Measurements from ENCODE around the gene ARHGAP40. TPM values are rescaled to one million over a fixed set of nuclear protein-coding genes. Genes with fewer than 3 reads are reported as not detected.

Gene ARHGAP40
- total and polyA plus RNA-seq, 2 of the 13 experiments (the other 11 are each of a cell fraction or from before 2014, with no cell fraction given): 0.75 to 2.1 TPM

DNA sequence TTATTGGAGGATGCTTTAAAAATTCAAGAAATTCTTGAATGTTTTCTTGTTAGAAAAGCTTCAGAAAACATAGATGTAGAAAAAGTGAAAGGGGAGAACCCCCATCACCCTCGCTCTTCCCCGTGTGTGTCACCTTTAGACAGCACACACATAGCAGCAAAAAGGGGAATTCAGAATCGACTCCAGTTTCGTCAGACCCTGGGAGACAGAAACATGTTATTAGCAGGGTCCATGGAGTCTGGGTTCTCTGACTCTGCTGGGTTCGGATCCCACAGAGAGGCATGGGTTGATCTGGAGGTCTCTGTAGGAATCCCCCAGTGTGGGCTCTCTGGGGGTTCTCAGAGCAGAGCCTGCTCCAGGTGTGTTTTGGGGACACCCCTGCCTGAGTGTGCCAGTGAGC lies 43.7 kb downstream of the ARHGAP40 start:
- no peak overlapping the region for H3K4me3 ChIP-seq (replicated peaks in 1 of 3; ENCODE audit: insufficient read depth in 1 of 3, low read depth in 2 of 3, low read length in 3 of 3)
- POLR2A ChIA-PET: no interaction called here
- 15% methylated on average over 5 of the region's 5 CpGs for WGBS (ENCODE audit: low lambda C conversion rate)
- intact Hi-C loops (cut with micrococcal nuclease; ENCODE audit: unreplicated experiment) (loop anchor here (5.0 kb wide), 1 partner anchor 402 kb away; no protein-coding TSS in a partner anchor), in situ Hi-C loops (cut with HindIII; ENCODE audit: extremely low pct_ligation_motif_present, low pct_unique_long_range_greater_than_20kb) (loop anchor here (5.0 to 25.0 kb wide), 3 partner anchors 87 to 392 kb away; no protein-coding TSS in a partner anchor)
- ATAC-seq: no peak
- H2AFZ ChIP-seq (ENCODE audit: low read length): no peak overlapping the region
- peaks cover 17% of the 10 kb centered on the region for H3K4me1 ChIP-seq (ENCODE audit: insufficient read depth, low read length)
- no peak overlapping the region for H3K4me2 ChIP-seq (ENCODE audit: low read depth, low read length)
- no peak for DNase-seq (ENCODE audit: low spot score)
- TF ChIP-seq ZNF343 (CRISPR knock-in tag; IDR thresholded peaks at IDR 0.05) (no peak), ZBTB7B (CRISPR knock-in tag; IDR thresholded peaks at IDR 0.05) (0 out of 2 replicates have a peak, but pooled peaks have one; percentile 2)
- H3K9ac ChIP-seq (ENCODE audit: insufficient read depth, low read depth, low read length): no peak overlapping the region
- H3K36me3 ChIP-seq (replicated peaks in 1 of 2; ENCODE audit: control insufficient read depth in 1 of 2, insufficient read depth in 2 of 2, low read length in 2 of 2): no peaks in the 10 kb centered on the region
- H3K79me2 ChIP-seq (ENCODE audit: insufficient read depth, low read length): no peaks in the 10 kb centered on the region
- no peak for FAIRE-seq
- H3K27me3 ChIP-seq (ENCODE audit: control insufficient read depth in 1 of 2, insufficient read depth in 2 of 2, low read length in 2 of 2): peaks cover 2 to 17% of the 10 kb centered on the region in 2 experiments; a peak in 4 of 5 replicates
- H3K9me3 ChIP-seq (ENCODE audit: low read length): no peaks in the 10 kb centered on the region
- no peak overlapping the region for H3K27ac ChIP-seq (ENCODE audit: extremely low read length, insufficient read depth, low read length)
- BruUV-seq (replicated peaks): no TSS peak
- CTCF ChIA-PET (ENCODE audit: low intra/inter-chr PET ratio, low total read pairs): interaction anchor here (1.2 to 3.1 kb wide), 5 partner anchors 80 to 248 kb away, joined by 3 to 56 read pairs (median 21); no protein-coding TSS in a partner anchor
- no peaks in the 10 kb centered on the region; the same call in 1 of the 2 replicates for H4K20me1 ChIP-seq (ENCODE audit: insufficient read depth, low read length)

DNA sequence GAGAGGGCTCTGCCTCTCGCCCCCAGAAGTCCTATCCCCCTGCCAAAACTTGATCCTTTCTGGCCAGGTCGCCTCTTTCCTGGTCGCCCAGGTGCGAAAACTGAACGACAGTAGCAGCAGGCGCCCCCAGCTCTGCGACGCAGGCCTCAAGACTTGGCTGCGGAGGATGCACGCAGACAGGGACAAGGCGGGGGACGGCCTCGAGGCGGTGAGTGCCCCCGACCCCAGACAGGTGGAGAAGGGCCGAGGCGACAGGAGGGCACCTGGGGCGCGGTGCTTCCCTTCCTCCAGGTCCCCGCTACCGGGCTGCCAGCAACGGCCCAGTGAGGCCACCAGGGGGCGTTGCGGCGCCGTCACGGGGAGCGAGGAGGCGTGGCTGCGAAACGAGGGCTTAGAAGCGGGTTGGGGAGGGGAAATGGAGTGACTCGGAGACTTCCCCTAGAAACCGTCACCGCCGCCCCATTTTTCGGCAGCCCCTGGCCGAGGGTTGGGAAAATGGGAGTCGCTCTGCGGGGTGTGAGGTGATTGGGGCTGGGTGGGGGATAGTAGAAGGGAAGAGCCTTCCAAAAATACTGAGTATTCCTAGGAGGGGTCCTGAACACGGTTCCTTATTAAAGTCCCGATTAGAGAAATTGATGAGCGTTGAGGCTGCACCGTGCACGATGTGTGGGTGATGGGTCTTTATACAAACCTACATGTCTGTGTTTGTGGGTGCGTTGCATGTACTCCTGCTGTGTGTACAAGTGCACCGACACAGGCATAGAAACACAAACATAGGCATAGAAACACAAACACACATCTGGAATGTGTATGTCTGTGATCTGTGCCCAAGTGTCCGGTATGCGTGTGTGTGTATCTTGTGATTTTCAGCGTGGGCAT lies 44.6 kb downstream of the ARHGAP40 start:
- POLR2A ChIA-PET: no interaction called here
- H2AFZ ChIP-seq (ENCODE audit: low read length): no peak overlapping the region
- WGBS (ENCODE audit: low lambda C conversion rate): 14% methylated on average over 45 of the region's 50 CpGs
- H3K4me2 ChIP-seq (ENCODE audit: low read depth, low read length): peak overlapping the region; percentile 60
- CTCF ChIA-PET (ENCODE audit: low intra/inter-chr PET ratio, low total read pairs): interaction anchor here (0.8 to 3.1 kb wide), 7 partner anchors 13 to 248 kb away, joined by 3 to 56 read pairs (median 8); no protein-coding TSS in a partner anchor
- H3K27me3 ChIP-seq (ENCODE audit: control insufficient read depth in 1 of 2, insufficient read depth in 2 of 2, low read length in 2 of 2): peaks cover 2 to 17% of the 10 kb centered on the region in 2 experiments; a peak in 3 of 5 replicates
- H3K79me2 ChIP-seq (ENCODE audit: insufficient read depth, low read length): no peaks in the 10 kb centered on the region
- peak; percentile 87 for ATAC-seq
- peak overlapping the region in 1 of 3 experiments; percentile 42; a peak in 1 of 6 replicates for H3K4me3 ChIP-seq (replicated peaks in 1 of 3; ENCODE audit: insufficient read depth in 1 of 3, low read depth in 2 of 3, low read length in 3 of 3)
- in situ Hi-C loops (cut with HindIII; ENCODE audit: extremely low pct_ligation_motif_present, low pct_unique_long_range_greater_than_20kb): loop anchor here (5.0 to 25.0 kb wide), 3 partner anchors 86 to 391 kb away; no protein-coding TSS in a partner anchor
- peak; percentile 84 for FAIRE-seq
- no peaks in the 10 kb centered on the region for H3K36me3 ChIP-seq (replicated peaks in 1 of 2; ENCODE audit: control insufficient read depth in 1 of 2, insufficient read depth in 2 of 2, low read length in 2 of 2)
- DNase-seq (ENCODE audit: low spot score): peak; percentile 71
- H3K27ac ChIP-seq (ENCODE audit: extremely low read length, insufficient read depth, low read length): no peak overlapping the region
- H3K9me3 ChIP-seq (ENCODE audit: low read length): no peaks in the 10 kb centered on the region
- intact Hi-C loops (cut with micrococcal nuclease; ENCODE audit: unreplicated experiment): loop anchor here (1.0 to 5.0 kb wide), 3 partner anchors 102 to 401 kb away; partner anchors contain the start of gene ACTR5
- peaks cover 25% of the 10 kb centered on the region for H3K4me1 ChIP-seq (ENCODE audit: insufficient read depth, low read length)
- no TSS peak for BruUV-seq (replicated peaks)
- H3K9ac ChIP-seq (ENCODE audit: insufficient read depth, low read depth, low read length): no peak overlapping the region
- no peaks in the 10 kb centered on the region for H4K20me1 ChIP-seq (ENCODE audit: insufficient read depth, low read length)
- TF ChIP-seq KMT2A (CRISPR knock-in tag; IDR thresholded peaks at IDR 0.05) (no peak), YEATS2 (CRISPR knock-in tag; IDR thresholded peaks at IDR 0.05; ENCODE audit: borderline replicate concordance) (peak; percentile 58; the same call in 1 of the 2 replicates), ZNF12 (CRISPR knock-in tag; IDR thresholded peaks at IDR 0.05) (peak; percentile 55; the same call in 1 of the 2 replicates), ZNF577 (CRISPR knock-in tag; IDR thresholded peaks at IDR 0.05; ENCODE audit: borderline replicate concordance, low read depth) (no peak), ZFP36 (IDR thresholded peaks at IDR 0.05; ENCODE audit: borderline replicate concordance, low read depth, low read length, partially characterized antibody) (peak; percentile 58), CHD2 (IDR thresholded peaks at IDR 0.05; ENCODE audit: low read depth, low read length) (no peak), GPN1 (CRISPR knock-in tag; IDR thresholded peaks at IDR 0.05; ENCODE audit: borderline replicate concordance) (peak; percentile 16; the same call in 1 of the 2 replicates), ZNF746 (CRISPR knock-in tag; IDR thresholded peaks at IDR 0.05) (no peak), SMC3 (IDR thresholded peaks at IDR 0.05; ENCODE audit: low read length) (peak; percentile 79; the same call in 1 of the 2 replicates), ZNF773 (CRISPR knock-in tag; IDR thresholded peaks at IDR 0.05; ENCODE audit: borderline replicate concordance) (no peak), ZNF124 (CRISPR knock-in tag; IDR thresholded peaks at IDR 0.05) (peak; percentile 74)
- TF ChIP-seq, protein P1, sequence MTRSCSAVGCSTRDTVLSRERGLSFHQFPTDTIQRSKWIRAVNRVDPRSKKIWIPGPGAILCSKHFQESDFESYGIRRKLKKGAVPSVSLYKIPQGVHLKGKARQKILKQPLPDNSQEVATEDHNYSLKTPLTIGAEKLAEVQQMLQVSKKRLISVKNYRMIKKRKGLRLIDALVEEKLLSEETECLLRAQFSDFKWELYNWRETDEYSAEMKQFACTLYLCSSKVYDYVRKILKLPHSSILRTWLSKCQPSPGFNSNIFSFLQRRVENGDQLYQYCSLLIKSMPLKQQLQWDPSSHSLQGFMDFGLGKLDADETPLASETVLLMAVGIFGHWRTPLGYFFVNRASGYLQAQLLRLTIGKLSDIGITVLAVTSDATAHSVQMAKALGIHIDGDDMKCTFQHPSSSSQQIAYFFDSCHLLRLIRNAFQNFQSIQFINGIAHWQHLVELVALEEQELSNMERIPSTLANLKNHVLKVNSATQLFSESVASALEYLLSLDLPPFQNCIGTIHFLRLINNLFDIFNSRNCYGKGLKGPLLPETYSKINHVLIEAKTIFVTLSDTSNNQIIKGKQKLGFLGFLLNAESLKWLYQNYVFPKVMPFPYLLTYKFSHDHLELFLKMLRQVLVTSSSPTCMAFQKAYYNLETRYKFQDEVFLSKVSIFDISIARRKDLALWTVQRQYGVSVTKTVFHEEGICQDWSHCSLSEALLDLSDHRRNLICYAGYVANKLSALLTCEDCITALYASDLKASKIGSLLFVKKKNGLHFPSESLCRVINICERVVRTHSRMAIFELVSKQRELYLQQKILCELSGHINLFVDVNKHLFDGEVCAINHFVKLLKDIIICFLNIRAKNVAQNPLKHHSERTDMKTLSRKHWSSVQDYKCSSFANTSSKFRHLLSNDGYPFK (CRISPR knock-in tag; IDR thresholded peaks at IDR 0.05; ENCODE audit: borderline replicate concordance): peak; percentile 39; the same call in 1 of the 2 replicates
